HepG2 (cell line): ENCODE data around the gene TANC1. TPM values are rescaled to one million over a fixed set of nuclear protein-coding genes. Genes with fewer than 3 reads are reported as not detected.

Experiments
- ATAC-seq: fragments of 200-7000 bp; cut with Tn5 transposase; 3 replicates; pipeline ENCODE4 v1.9.1; 2020; ENCODE audit warnings: mild to moderate bottlenecking, moderate library complexity
- BruUV-seq: library from RNA; stranded (reverse); fragments of 400-500 nt; replicated peaks from 2 replicates; lab custom pipeline; 2021; lab: Mats Ljungman, UMichigan
- CTCF ChIA-PET: fragments of 300-600 bp; formaldehyde crosslinking; extraction: SDS; loops from one replicate; lab custom pipeline; 2021; ENCODE audit warnings: low total read pairs, inconsistent platforms, low intra/inter-chr PET ratio; lab: Yijun Ruan, JAX
- POLR2A ChIA-PET: fragments of 350-600 bp; sonication (Branson Sonifier 250); formaldehyde crosslinking; loops from one replicate; lab custom pipeline; 2020; ENCODE audit warnings: antibody characterized with exemption, inconsistent platforms; lab: Yijun Ruan, JAX
- DNase-seq: peaks from one replicate; pipeline ENCODE4 v3.0.0-alpha.2; 2015; ENCODE audit warnings: low spot score
- FAIRE-seq: peaks from 3 replicates; lab custom pipeline; 2011; peaks lifted over from hg19 to GRCh38; lab: Jason Lieb, UNC
- H2AFZ ChIP-seq: one replicate; pipeline ENCODE4 v1.6.1; 2011; ENCODE audit warnings: low read length, inconsistent platforms
- H3K27ac ChIP-seq: fragments of 300-600 bp; 3 replicates; pipeline ENCODE4 v1.8.0; 2011; ENCODE audit warnings: mixed run types, mild to moderate bottlenecking, mixed read lengths, low read length, inconsistent platforms; ENCODE audit not compliant: insufficient read depth; ENCODE audit errors: extremely low read length
- H3K27me3 ChIP-seq, 2 experiments: fragments of 200-600 bp in 1 of 2; 2 replicates in 1 of 2; 3 replicates in 1 of 2; pipeline versions ENCODE4 v1.6.0 to v1.8.0; 2011; ENCODE audit warnings: low read length in 2 of 2, mild to moderate bottlenecking in 2 of 2, moderate library complexity in 2 of 2, inconsistent platforms in 1 of 2; ENCODE audit not compliant: insufficient read depth in 2 of 2, control insufficient read depth in 1 of 2
- H3K36me3 ChIP-seq, 2 experiments: fragments of 200-600 bp in 1 of 2; replicated peaks in 1 of 2; 2 replicates in 1 of 2; 3 replicates in 1 of 2; pipeline versions ENCODE4 v1.5.1 to v1.8.0; 2011; ENCODE audit warnings: low read length in 2 of 2, inconsistent platforms in 1 of 2; ENCODE audit not compliant: insufficient read depth in 2 of 2, control insufficient read depth in 1 of 2
- H3K4me1 ChIP-seq: 2 replicates; pipeline ENCODE4 v1.5.1; 2012; ENCODE audit warnings: low read length, inconsistent platforms; ENCODE audit not compliant: insufficient read depth
- H3K4me2 ChIP-seq: 2 replicates; pipeline ENCODE4 v1.6.0; 2011; ENCODE audit warnings: low read depth, low read length, inconsistent platforms
- H3K4me3 ChIP-seq, 3 experiments: fragments of 200-600 bp in 1 of 3; sonication (generic), shearing (Covaris generic) in 1 of 3; replicated peaks in 1 of 3; 2 replicates each; pipeline ENCODE4 v1.5.1; 2011 to 2016; ENCODE audit warnings: low read length in 3 of 3, inconsistent platforms in 2 of 3, low read depth in 2 of 3, mild to moderate bottlenecking in 2 of 3, control low read depth in 1 of 3, mixed read lengths in 1 of 3; ENCODE audit not compliant: insufficient read depth in 1 of 3
- H3K79me2 ChIP-seq: one replicate; pipeline ENCODE4 v1.6.1; 2011; ENCODE audit warnings: low read length, inconsistent platforms; ENCODE audit not compliant: insufficient read depth
- H3K9ac ChIP-seq: 2 replicates; pipeline ENCODE4 v1.6.0; 2011; ENCODE audit warnings: mild to moderate bottlenecking, low read depth, low read length, inconsistent platforms; ENCODE audit not compliant: insufficient read depth
- H3K9me3 ChIP-seq: 2 replicates; pipeline ENCODE4 v1.5.1; 2012; ENCODE audit warnings: mild to moderate bottlenecking, low read length
- H4K20me1 ChIP-seq: 2 replicates; pipeline ENCODE4 v1.6.0; 2011; ENCODE audit warnings: inconsistent platforms, mild to moderate bottlenecking, low read length, moderate library complexity; ENCODE audit not compliant: insufficient read depth
- BRD4 ChIP-seq: sonication (generic); formaldehyde crosslinking; IDR thresholded peaks from 2 replicates; pipeline ENCODE4 v1.4.0; 2020; ENCODE audit warnings: missing genetic modification reagents
- DMTF1 ChIP-seq: sonication (generic); formaldehyde crosslinking; IDR thresholded peaks from 2 replicates; pipeline ENCODE4 v1.4.0; 2020; ENCODE audit warnings: mild to moderate bottlenecking, missing genetic modification reagents
- GLI4 ChIP-seq: sonication (generic); formaldehyde crosslinking; IDR thresholded peaks from 2 replicates; pipeline ENCODE4 v1.5.1; 2020; ENCODE audit warnings: missing genetic modification reagents, mild to moderate bottlenecking, moderate library complexity, borderline replicate concordance
- HNF1A ChIP-seq, 2 experiments: sonication (generic) in 1 of 2; formaldehyde crosslinking in 1 of 2; IDR thresholded peaks; 2 replicates each; pipeline versions ENCODE4 v1.4.0 to v1.6.1; 2016 to 2020; ENCODE audit warnings: borderline replicate concordance in 1 of 2, low read depth in 1 of 2, mild to moderate bottlenecking in 1 of 2, missing genetic modification reagents in 1 of 2
- RORA ChIP-seq: sonication (generic); formaldehyde crosslinking; IDR thresholded peaks from 2 replicates; pipeline ENCODE4 v1.5.0; 2020; ENCODE audit warnings: mild to moderate bottlenecking, missing genetic modification reagents, moderate library complexity
- ZNF230 ChIP-seq: sonication (generic); formaldehyde crosslinking; IDR thresholded peaks from 2 replicates; pipeline ENCODE4 v1.4.0; 2020; ENCODE audit warnings: mild to moderate bottlenecking, missing genetic modification reagents
- ZNF512 ChIP-seq: sonication (generic); formaldehyde crosslinking; IDR thresholded peaks from 2 replicates; pipeline ENCODE4 v1.4.0; 2020; ENCODE audit warnings: mild to moderate bottlenecking, missing genetic modification reagents
- WGBS: methylation state at CpG from one replicate; pipeline ENCODE4 v1.1.6; 2017; ENCODE audit warnings: low lambda C conversion rate; 5-methylcytosine and 5-hydroxymethylcytosine counted together
- in situ Hi-C: cut with HindIII; loops from 2 replicates; pipeline ENCODE4 v1.10.0; 2017; ENCODE audit warnings: low pct_unique_long_range_greater_than_20kb; ENCODE audit not compliant: extremely low pct_ligation_motif_present
- intact Hi-C: fragments of 100-400 bp; cut with micrococcal nuclease; formaldehyde crosslinking; loops from one replicate; pipeline ENCODE4 v1.10.0; 2022; ENCODE audit not compliant: unreplicated experiment
- polyA plus RNA-seq, 8 experiments: library from polyadenylated mRNA; depleted of rRNA in 3 of 8; stranded (reverse) in 7 of 8; unstranded in 1 of 8; fragments of >200 nt; fragmentation: Illumina TruSeq in 4 of 8; extraction: Trizol in 4 of 8; gene quantifications; 2 replicates each; pipeline versions ENCODE4 v1.2.1 to v1.2.3, GENCODE V29; 2011 to 2016; ENCODE audit warnings: low read depth in 4 of 8, missing spikeins in 1 of 8, mixed read lengths in 1 of 8; ENCODE audit not compliant: insufficient read depth in 1 of 8
- total RNA-seq, 5 experiments: library from RNA; depleted of rRNA; stranded (reverse); fragments of >200 nt; fragmentation: Illumina TruSeq; extraction: Trizol; gene quantifications; 2 replicates each; pipeline ENCODE4 v1.2.3, GENCODE V29; 2016; ENCODE audit warnings: low read depth in 1 of 5
- TF ChIP-seq, protein P1 (sequence below): sonication (generic); formaldehyde crosslinking; IDR thresholded peaks from 2 replicates; pipeline ENCODE4 v1.4.0; 2020; ENCODE audit warnings: mild to moderate bottlenecking, missing genetic modification reagents

Gene TANC1
- total and polyA plus RNA-seq, 2 of the 13 experiments (the other 11 are each of a cell fraction or from before 2014, with no cell fraction given): 2.3 to 5.6 TPM

GRCh38 chr2:159160954-159161353 is 192.5 kb downstream of the TANC1 start:
- WGBS: 55% methylated on average over 3 of the region's 3 CpGs
- BruUV-seq: no TSS peak
- H3K9ac ChIP-seq: no peak overlapping the region
- no peak for ATAC-seq
- H3K4me1 ChIP-seq: no peaks in the 10 kb centered on the region
- no peak overlapping the region for H3K4me3 ChIP-seq
- ChIA-PET POLR2A (no interaction called here), CTCF (no interaction called here)
- no peaks in the 10 kb centered on the region for H3K36me3 ChIP-seq
- TF ChIP-seq ZNF230 (no peak), DMTF1 (CRISPR knock-in tag) (no peak), HNF1A (IDR thresholded peaks at IDR 0.05; ENCODE audit: low read depth) (no peak), HNF1A (CRISPR knock-in tag; IDR thresholded peaks at IDR 0.05; ENCODE audit: borderline replicate concordance) (no peak), GLI4 (no peak), BRD4 (CRISPR knock-in tag) (no peak), RORA (CRISPR knock-in tag) (no peak), ZNF512 (CRISPR knock-in tag) (no peak)
- TF ChIP-seq, protein P1, sequence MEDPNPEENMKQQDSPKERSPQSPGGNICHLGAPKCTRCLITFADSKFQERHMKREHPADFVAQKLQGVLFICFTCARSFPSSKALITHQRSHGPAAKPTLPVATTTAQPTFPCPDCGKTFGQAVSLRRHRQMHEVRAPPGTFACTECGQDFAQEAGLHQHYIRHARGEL (CRISPR knock-in tag): no peak
- no peak overlapping the region for H2AFZ ChIP-seq
- FAIRE-seq: no peak
- no peaks in the 10 kb centered on the region for H4K20me1 ChIP-seq
- intact Hi-C loops (no loop called here), in situ Hi-C loops (no loop called here)
- H3K27ac ChIP-seq: no peak overlapping the region
- H3K9me3 ChIP-seq: no peaks in the 10 kb centered on the region
- DNase-seq: no peak
- no peak overlapping the region for H3K4me2 ChIP-seq
- H3K79me2 ChIP-seq: no peaks in the 10 kb centered on the region
- no peaks in the 10 kb centered on the region for H3K27me3 ChIP-seq
